SU-DHL-6 (cell line): ENCODE measurements around the gene EPB41L2.

Experiments used
- EZH2phosphoT487 ChIP-seq: fragments of 200-600 bp; sonication (generic), shearing (Covaris generic); conservative IDR thresholded peaks from 2 replicates; pipeline ENCODE4 v1.6.1; 2018; ENCODE audit warnings: mild to moderate bottlenecking, antibody characterized with exemption, low read length, moderate library complexity, mixed read lengths
- TF ChIP-seq, protein P1 (sequence below): fragments of 200-600 bp; sonication (generic); IDR thresholded peaks from one replicate; pipeline ENCODE4 v1.5.1; 2017; ENCODE audit warnings: antibody characterized with exemption, mild to moderate bottlenecking, low read length, moderate library complexity; ENCODE audit not compliant: insufficient read depth, poor library complexity, severe bottlenecking

DNA sequence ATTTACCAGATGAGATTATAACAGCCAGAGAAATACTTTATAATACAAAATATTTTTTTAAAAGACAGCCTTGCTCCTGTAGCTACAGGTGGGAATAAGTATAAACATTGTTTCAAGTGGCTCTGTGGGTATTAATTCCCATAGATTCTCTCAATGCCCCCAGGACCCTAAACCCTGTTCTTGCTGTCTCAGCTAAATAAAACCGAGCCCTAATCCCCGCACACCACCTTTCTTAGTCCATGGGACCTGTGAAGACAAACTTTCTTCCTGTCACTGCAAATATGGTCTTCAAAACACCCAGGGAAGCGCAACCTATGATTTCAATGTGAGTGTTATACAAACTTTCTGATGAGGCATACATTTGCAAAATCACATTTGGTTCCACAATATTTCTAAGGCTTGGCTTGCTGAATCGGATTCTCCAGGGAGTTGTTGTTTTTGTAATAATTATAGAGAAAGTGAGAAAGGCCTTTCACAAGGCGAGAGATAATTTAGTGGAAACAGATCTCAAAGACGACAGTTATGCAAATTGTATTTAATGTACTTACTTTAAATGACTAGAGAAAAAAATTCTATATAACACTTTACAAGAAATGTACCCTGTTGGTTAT is 224.7 kb downstream of the EPB41L2 start:
- TF ChIP-seq, protein P1, sequence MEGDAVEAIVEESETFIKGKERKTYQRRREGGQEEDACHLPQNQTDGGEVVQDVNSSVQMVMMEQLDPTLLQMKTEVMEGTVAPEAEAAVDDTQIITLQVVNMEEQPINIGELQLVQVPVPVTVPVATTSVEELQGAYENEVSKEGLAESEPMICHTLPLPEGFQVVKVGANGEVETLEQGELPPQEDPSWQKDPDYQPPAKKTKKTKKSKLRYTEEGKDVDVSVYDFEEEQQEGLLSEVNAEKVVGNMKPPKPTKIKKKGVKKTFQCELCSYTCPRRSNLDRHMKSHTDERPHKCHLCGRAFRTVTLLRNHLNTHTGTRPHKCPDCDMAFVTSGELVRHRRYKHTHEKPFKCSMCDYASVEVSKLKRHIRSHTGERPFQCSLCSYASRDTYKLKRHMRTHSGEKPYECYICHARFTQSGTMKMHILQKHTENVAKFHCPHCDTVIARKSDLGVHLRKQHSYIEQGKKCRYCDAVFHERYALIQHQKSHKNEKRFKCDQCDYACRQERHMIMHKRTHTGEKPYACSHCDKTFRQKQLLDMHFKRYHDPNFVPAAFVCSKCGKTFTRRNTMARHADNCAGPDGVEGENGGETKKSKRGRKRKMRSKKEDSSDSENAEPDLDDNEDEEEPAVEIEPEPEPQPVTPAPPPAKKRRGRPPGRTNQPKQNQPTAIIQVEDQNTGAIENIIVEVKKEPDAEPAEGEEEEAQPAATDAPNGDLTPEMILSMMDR = no peak
- no peak for TF ChIP-seq EZH2phosphoT487
